Liver (tissue), 9 donors: ENCODE data around the gene DRAM1. TPM values are rescaled to one million over a fixed set of nuclear protein-coding genes. Genes with fewer than 3 reads are reported as not detected.
"Not testable (repeated sequence)": the region's sequence is repeated elsewhere in the genome, so short reads cannot be mapped to it uniquely, and the experiment has no call there.

ENCODE experiments used
- DNase-seq: peaks from one replicate; pipeline ENCODE4 v3.0.0-alpha.2; 2017; ENCODE audit warnings: low spot score
- H3K27ac ChIP-seq, 2 donors: one replicate each; pipeline ENCODE4 v1.7.0; 2013; ENCODE audit warnings: inconsistent platforms in 2 of 2, low read length in 2 of 2, control low read depth in 1 of 2, low read depth in 1 of 2, mild to moderate bottlenecking in 1 of 2
- H3K27me3 ChIP-seq, 4 donors: one replicate each; pipeline versions ENCODE4 v1.6.1 to v1.7.0; 2013; ENCODE audit warnings: low read length in 3 of 4, inconsistent platforms in 1 of 4, mild to moderate bottlenecking in 1 of 4, moderate library complexity in 1 of 4; ENCODE audit not compliant: control insufficient read depth in 4 of 4, insufficient read depth in 4 of 4
- H3K36me3 ChIP-seq, 4 donors: one replicate each; pipeline versions ENCODE4 v1.6.1 to v1.7.0; 2013; ENCODE audit warnings: low read length in 3 of 4, mild to moderate bottlenecking in 3 of 4, low read depth in 1 of 4, moderate library complexity in 1 of 4; ENCODE audit not compliant: control insufficient read depth in 4 of 4, insufficient read depth in 3 of 4
- H3K4me1 ChIP-seq, 4 donors: one replicate each; pipeline versions ENCODE4 v1.6.1 to v1.7.0; 2013; ENCODE audit warnings: low read length in 3 of 4, mild to moderate bottlenecking in 3 of 4, moderate library complexity in 1 of 4; ENCODE audit not compliant: control insufficient read depth in 4 of 4, insufficient read depth in 4 of 4
- H3K4me3 ChIP-seq, 3 donors: one replicate each; pipeline versions ENCODE4 v1.6.1 to v1.7.0; 2013; ENCODE audit warnings: low read length in 3 of 3, control low read depth in 1 of 3, low read depth in 1 of 3, mild to moderate bottlenecking in 1 of 3
- H3K9ac ChIP-seq, 2 donors: one replicate each; pipeline ENCODE4 v1.7.0; 2013; ENCODE audit warnings: low read length in 2 of 2, mild to moderate bottlenecking in 2 of 2, moderate library complexity in 2 of 2, control low read depth in 1 of 2, low read depth in 1 of 2
- H3K9me3 ChIP-seq, 4 donors: one replicate each; pipeline versions ENCODE4 v1.6.1 to v1.7.0; 2013; ENCODE audit warnings: low read length in 3 of 4; ENCODE audit not compliant: control insufficient read depth in 4 of 4
- ATF3 ChIP-seq: IDR thresholded peaks from 2 replicates; pipeline ENCODE4 v1.6.1; 2016; ENCODE audit warnings: antibody characterized with exemption
- FOXA2 ChIP-seq: IDR thresholded peaks from 2 replicates; pipeline ENCODE4 v1.6.1; 2016; ENCODE audit warnings: antibody characterized with exemption
- HNF4A ChIP-seq, 2 donors: conservative IDR thresholded peaks; 2 replicates each; pipeline ENCODE4 v1.6.1; 2016; ENCODE audit warnings: antibody characterized with exemption in 2 of 2, mild to moderate bottlenecking in 2 of 2
- HNF4G ChIP-seq: IDR thresholded peaks from 2 replicates; pipeline ENCODE4 v1.6.1; 2016; ENCODE audit warnings: antibody characterized with exemption
- JUND ChIP-seq, 2 donors: IDR thresholded peaks; 2 replicates each; pipeline ENCODE4 v1.6.1; 2016; ENCODE audit warnings: antibody characterized with exemption in 2 of 2
- MAX ChIP-seq: IDR thresholded peaks from 2 replicates; pipeline ENCODE4 v1.6.1; 2016; ENCODE audit warnings: antibody characterized with exemption
- NR2F2 ChIP-seq: IDR thresholded peaks from 2 replicates; pipeline ENCODE4 v1.6.1; 2016; ENCODE audit warnings: antibody characterized with exemption
- RAD21 ChIP-seq, 2 donors: IDR thresholded peaks; 2 replicates each; pipeline ENCODE4 v1.6.1; 2016; ENCODE audit warnings: antibody characterized with exemption in 2 of 2, mild to moderate bottlenecking in 2 of 2
- REST ChIP-seq: IDR thresholded peaks from 2 replicates; pipeline ENCODE4 v1.6.1; 2016; ENCODE audit warnings: antibody characterized with exemption, mild to moderate bottlenecking
- RXRA ChIP-seq, 2 donors: IDR thresholded peaks; 2 replicates each; pipeline ENCODE4 v1.6.1; 2017 to 2018; ENCODE audit warnings: antibody characterized with exemption in 2 of 2, mild to moderate bottlenecking in 1 of 2
- SP1 ChIP-seq: IDR thresholded peaks from 2 replicates; pipeline ENCODE4 v1.6.1; 2018; ENCODE audit warnings: antibody characterized with exemption, mild to moderate bottlenecking
- TAF1 ChIP-seq: conservative IDR thresholded peaks from 2 replicates; pipeline ENCODE4 v1.6.1; 2016; ENCODE audit warnings: antibody characterized with exemption, mild to moderate bottlenecking
- YY1 ChIP-seq: IDR thresholded peaks from 2 replicates; pipeline ENCODE4 v1.6.1; 2016; ENCODE audit warnings: antibody characterized with exemption, mild to moderate bottlenecking
- ZBTB33 ChIP-seq: IDR thresholded peaks from 2 replicates; pipeline ENCODE4 v1.6.1; 2016; ENCODE audit warnings: antibody characterized with exemption
- WGBS: extraction: QIAGEN DNeasy Blood & Tissue Kit; methylation state at CpG from one replicate; pipeline ENCODE4 v1.1.7; 2013; 5-methylcytosine and 5-hydroxymethylcytosine counted together
- polyA plus RNA-seq, 2 donors: library from polyadenylated mRNA; stranded (reverse) in 1 of 2; unstranded in 1 of 2; fragments of 200-250 nt in 1 of 2; fragments of >200 nt in 1 of 2; fragmentation: Nextera tagmentation in 1 of 2; extraction: Ambion mirVana in 1 of 2; gene quantifications; one replicate each; pipeline versions ENCODE4 v1.2.1 to v1.2.3, GENCODE V29; 2013 to 2015
- total RNA-seq, 2 donors: library from RNA; depleted of rRNA; stranded (reverse); fragments of >200 nt; gene quantifications; one replicate each; pipeline ENCODE4 v1.2.3, GENCODE V29; 2014
- donor health status: healthy.
- donor health status: healthy.
- donor health status: healthy.
- donor health status: healthy.
- donor health status: healthy.

DRAM1 gene
- total and polyA plus RNA-seq, 4 donors, result 2.7 to 7.8 (median 3.4) TPM

- Histone ChIP-seq H3K27ac (no peak overlapping the region), H3K9ac (no peak overlapping the region), H3K9me3 (no peaks in the 10 kb centered on the region), H3K4me1 (no peaks in the 10 kb centered on the region), H3K4me3 (no peak overlapping the region), H3K36me3 (no peaks in the 10 kb centered on the region), H3K27me3 (no peaks in the 10 kb centered on the region)
- TF ChIP-seq SP1 (no peak), FOXA2 (no peak), YY1 (no peak), ZBTB33 (no peak), MAX (no peak)
- DNase-seq, result no peak
- 83% methylated on average over 3 of the region's 3 CpGs for WGBS
Measured at GRCh38 chr12:101855976-101856375, 21.4 kb upstream of the DRAM1 start.

GRCh38 chr12:101856614-101857013, 20.8 kb upstream of the DRAM1 start:
- H3K9me3 ChIP-seq, H3K4me3 ChIP-seq, H3K9ac ChIP-seq, H3K4me1 ChIP-seq, H3K27ac ChIP-seq, H3K36me3 ChIP-seq, H3K27me3 ChIP-seq, DNase-seq: not testable (repeated sequence)
- WGBS, result 93% methylated on average over 5 of the region's 5 CpGs

GRCh38 chr12:101857043-101857558, 20.3 kb upstream of the DRAM1 start:
- Histone ChIP-seq H3K4me3 (no peak overlapping the region), H3K27ac (no peak overlapping the region), H3K9me3 (no peaks in the 10 kb centered on the region), H3K27me3 (no peaks in the 10 kb centered on the region), H3K36me3 (no peaks in the 10 kb centered on the region), H3K9ac (no peak overlapping the region), H3K4me1 (no peaks in the 10 kb centered on the region)
- 75% methylated on average over 1 of the region's 1 CpG for WGBS
- no peak for TF ChIP-seq RAD21 (IDR thresholded peaks at IDR 0.05)
- no peak for TF ChIP-seq ATF3
- no peak for TF ChIP-seq HNF4G
- TF ChIP-seq FOXA2, result no peak
- no peak for TF ChIP-seq HNF4A (conservative IDR thresholded peaks at IDR 0.05)
- no peak for TF ChIP-seq MAX
- no peak for TF ChIP-seq NR2F2
- TF ChIP-seq RXRA (IDR thresholded peaks at IDR 0.05), result no peak
- TF ChIP-seq ZBTB33, result no peak
- TF ChIP-seq REST, result no peak
- TF ChIP-seq TAF1, result no peak
- no peak for TF ChIP-seq SP1
- no peak for TF ChIP-seq JUND (IDR thresholded peaks at IDR 0.05)
- DNase-seq, result no peak
